WTC11 (cell line): ENCODE data around the gene DDRGK1. TPM values are rescaled to one million over a fixed set of nuclear protein-coding genes. Genes with fewer than 3 reads are reported as not detected.

Source experiments
- ATAC-seq: fragments of 200-7000 bp; cut with Tn5 transposase; 2 replicates; pipeline ENCODE4 v1.10.0; 2021; ENCODE audit warnings: mild to moderate bottlenecking, moderate library complexity
- CTCF ChIA-PET: fragments of 300-600 bp; sonication (Branson Sonifier 250); formaldehyde crosslinking; loops from one replicate; lab custom pipeline; 2021; ENCODE audit warnings: antibody characterized with exemption; lab: Charles Lee
- POLR2A ChIA-PET: fragments of 350-600 bp; sonication (Branson Sonifier 250); formaldehyde crosslinking; loops from one replicate; lab custom pipeline; 2021; ENCODE audit warnings: antibody characterized with exemption; lab: Charles Lee
- DNase-seq: peaks from one replicate; pipeline ENCODE4 v3.0.0; 2021; ENCODE audit warnings: low spot score
- H3K27ac Mint-ChIP-seq: 2 replicates; pipeline ENCODE4 v1.8.0; 2021; ENCODE audit warnings: mixed read lengths
- H3K27me3 Mint-ChIP-seq: 2 replicates; pipeline ENCODE4 v1.8.0; 2021; ENCODE audit warnings: low read depth, mild to moderate bottlenecking, moderate library complexity, mixed read lengths
- H3K36me3 Mint-ChIP-seq: 2 replicates; pipeline ENCODE4 v1.8.0; 2021; ENCODE audit warnings: mixed read lengths
- H3K4me1 Mint-ChIP-seq: 2 replicates; pipeline ENCODE4 v1.8.0; 2022; ENCODE audit warnings: mixed read lengths
- H3K4me3 Mint-ChIP-seq: 2 replicates; pipeline ENCODE4 v1.8.0; 2021; ENCODE audit warnings: mild to moderate bottlenecking, moderate library complexity, mixed read lengths
- H3K9me3 Mint-ChIP-seq: 2 replicates; pipeline ENCODE4 v1.8.0; 2021; ENCODE audit warnings: mixed read lengths
- ATF6 ChIP-seq: sonication (generic); formaldehyde crosslinking; IDR thresholded peaks from 2 replicates; pipeline ENCODE4 v1.8.1; 2023; ENCODE audit warnings: mild to moderate bottlenecking, missing genetic modification reagents
- CBFB ChIP-seq: sonication (generic); formaldehyde crosslinking; IDR thresholded peaks from 2 replicates; pipeline ENCODE4 v1.8.1; 2022; ENCODE audit warnings: mild to moderate bottlenecking, low read depth, missing genetic modification reagents
- CDX4 ChIP-seq: fragments of 250-450 bp; sonication (Bioruptor Pico); IDR thresholded peaks from 2 replicates; pipeline ENCODE4 v1.9.0; 2021; ENCODE audit warnings: moderate library complexity, mild to moderate bottlenecking, inconsistent platforms, borderline replicate concordance
- E2F1 ChIP-seq: sonication (generic); formaldehyde crosslinking; IDR thresholded peaks from 2 replicates; pipeline ENCODE4 v1.8.0; 2022; ENCODE audit warnings: mild to moderate bottlenecking, missing genetic modification reagents
- E2F4 ChIP-seq: sonication (generic); formaldehyde crosslinking; IDR thresholded peaks from 2 replicates; pipeline ENCODE4 v1.8.1; 2022; ENCODE audit warnings: low read depth, mild to moderate bottlenecking, moderate library complexity, missing genetic modification reagents, borderline replicate concordance
- EMX1 ChIP-seq: fragments of 250-450 bp; sonication (Bioruptor Pico); IDR thresholded peaks from 2 replicates; pipeline ENCODE4 v1.8.0; 2021; ENCODE audit warnings: mild to moderate bottlenecking
- ESRRA ChIP-seq: sonication (generic); formaldehyde crosslinking; IDR thresholded peaks from 2 replicates; pipeline ENCODE4 v1.8.1; 2022; ENCODE audit warnings: mild to moderate bottlenecking, missing genetic modification reagents, borderline replicate concordance
- ETV6 ChIP-seq: sonication (generic); formaldehyde crosslinking; IDR thresholded peaks from 2 replicates; pipeline ENCODE4 v1.8.1; 2022; ENCODE audit warnings: mild to moderate bottlenecking, missing genetic modification reagents
- GABPB1 ChIP-seq: sonication (generic); formaldehyde crosslinking; IDR thresholded peaks from 2 replicates; pipeline ENCODE4 v1.8.1; 2023; ENCODE audit warnings: mild to moderate bottlenecking, missing genetic modification reagents
- GTF2I ChIP-seq: fragments of 250-450 bp; sonication (Bioruptor Pico); conservative IDR thresholded peaks from 2 replicates; pipeline ENCODE4 v1.4.0; 2021; ENCODE audit warnings: mild to moderate bottlenecking
- IRF1 ChIP-seq: sonication (generic); formaldehyde crosslinking; IDR thresholded peaks from 2 replicates; pipeline ENCODE4 v1.8.0; 2023; ENCODE audit warnings: missing genetic modification reagents
- IRF2 ChIP-seq: sonication (generic); formaldehyde crosslinking; IDR thresholded peaks from 2 replicates; pipeline ENCODE4 v1.8.0; 2022; ENCODE audit warnings: low read depth, missing genetic modification reagents, borderline replicate concordance
- KAT7 ChIP-seq: sonication (generic); formaldehyde crosslinking; IDR thresholded peaks from 2 replicates; pipeline ENCODE4 v1.8.1; 2023; ENCODE audit warnings: missing genetic modification reagents, mild to moderate bottlenecking, borderline replicate concordance
- MXD4 ChIP-seq: fragments of 250-450 bp; sonication (Bioruptor Pico); IDR thresholded peaks from 2 replicates; pipeline ENCODE4 v1.8.0; 2021; ENCODE audit warnings: mild to moderate bottlenecking, moderate library complexity, borderline replicate concordance
- NFATC4 ChIP-seq: fragments of 250-450 bp; sonication (Bioruptor Pico); IDR thresholded peaks from 2 replicates; pipeline ENCODE4 v1.9.0; 2021; ENCODE audit warnings: mild to moderate bottlenecking
- NR1H2 ChIP-seq: sonication (generic); formaldehyde crosslinking; IDR thresholded peaks from 2 replicates; pipeline ENCODE4 v1.9.0; 2021; ENCODE audit warnings: mild to moderate bottlenecking, moderate library complexity, missing genetic modification reagents
- NR3C1 ChIP-seq: sonication (generic); formaldehyde crosslinking; conservative IDR thresholded peaks from 2 replicates; pipeline ENCODE4 v1.8.1; 2023; ENCODE audit warnings: low read depth, mild to moderate bottlenecking, missing genetic modification reagents
- RORB ChIP-seq: fragments of 250-450 bp; sonication (Bioruptor Pico); IDR thresholded peaks from 2 replicates; pipeline ENCODE4 v1.9.0; 2021; ENCODE audit warnings: mild to moderate bottlenecking
- STAT6 ChIP-seq: sonication (generic); formaldehyde crosslinking; conservative IDR thresholded peaks from 2 replicates; pipeline ENCODE4 v1.8.1; 2023; ENCODE audit warnings: mild to moderate bottlenecking, low read depth, missing genetic modification reagents, moderate library complexity
- USF1 ChIP-seq: sonication (generic); formaldehyde crosslinking; IDR thresholded peaks from 2 replicates; pipeline ENCODE4 v1.8.0; 2022; ENCODE audit warnings: mild to moderate bottlenecking, missing genetic modification reagents
- ZNF121 ChIP-seq: sonication (generic); formaldehyde crosslinking; IDR thresholded peaks from 2 replicates; pipeline ENCODE4 v1.8.0; 2023; ENCODE audit warnings: missing genetic modification reagents
- ZNF281 ChIP-seq: sonication (generic); formaldehyde crosslinking; IDR thresholded peaks from 2 replicates; pipeline ENCODE4 v1.8.0; 2023; ENCODE audit warnings: mild to moderate bottlenecking, missing genetic modification reagents
- ZNF512 ChIP-seq: sonication (generic); formaldehyde crosslinking; IDR thresholded peaks from 2 replicates; pipeline ENCODE4 v1.8.1; 2022; ENCODE audit warnings: missing genetic modification reagents, borderline replicate concordance
- total RNA-seq: library from RNA; stranded (reverse); gene quantifications from 3 replicates; pipeline ENCODE4 v1.2.3, GENCODE V29; 2021

Gene DDRGK1
- total RNA-seq, 1 experiment from 2014 or later: 46.4 TPM

GRCh38 chr20:3160418-3160817 lies 44.1 kb downstream of the DDRGK1 start (continued):
- TF ChIP-seq ZNF281 (CRISPR knock-in tag) (no peak), KAT7 (no peak), CDX4 (no peak), IRF1 (CRISPR knock-in tag) (no peak), ESRRA (CRISPR knock-in tag) (no peak), CBFB (CRISPR knock-in tag) (no peak), GTF2I (CRISPR knock-in tag) (no peak)

GRCh38 chr20:3158968-3159431 lies 45.5 kb downstream of the DDRGK1 start:
- peaks cover 25% of the 10 kb centered on the region for H3K4me1 Mint-ChIP-seq
- DNase-seq: no peak
- peaks cover under 1% of the 10 kb centered on the region; the same call in 1 of the 2 replicates for H3K36me3 Mint-ChIP-seq
- ChIA-PET CTCF (interaction anchor here (0.5 to 3.3 kb wide), 3 partner anchors 9 to 91 kb away, joined by 3 to 9 read pairs (median 6); no protein-coding TSS in a partner anchor), POLR2A (interaction anchor here (0.6 to 0.8 kb wide), 3 partner anchors 9 to 408 kb away, joined by 3 to 6 read pairs (median 5); no protein-coding TSS in a partner anchor)
- H3K4me3 Mint-ChIP-seq: peak overlapping the region; percentile 96
- no peaks in the 10 kb centered on the region for H3K27me3 Mint-ChIP-seq
- no peaks in the 10 kb centered on the region; the same call in 1 of the 2 replicates for H3K9me3 Mint-ChIP-seq
- TF ChIP-seq IRF2 (CRISPR knock-in tag) (no peak), ETV6 (no peak), MXD4 (CRISPR knock-in tag) (no peak), ZNF121 (CRISPR knock-in tag) (no peak), E2F1 (no peak), STAT6 (CRISPR knock-in tag) (no peak), ZNF512 (CRISPR knock-in tag) (no peak), EMX1 (CRISPR knock-in tag) (no peak), GABPB1 (CRISPR knock-in tag) (no peak), NR3C1 (CRISPR knock-in tag) (no peak), RORB (no peak), E2F4 (no peak), ATF6 (CRISPR knock-in tag) (no peak), NR1H2 (no peak), NFATC4 (no peak), USF1 (no peak)
- ATAC-seq: peak; percentile 7; the same call in 1 of the 2 replicates
- H3K27ac Mint-ChIP-seq: peak overlapping the region; percentile 95
